Measurements from ENCODE around the gene FCHSD2. TPM values are rescaled to one million over a fixed set of nuclear protein-coding genes. Genes with fewer than 3 reads are reported as not detected.

Gene FCHSD2
- total RNA-seq, 1 experiment from 2014 or later: 9.8 TPM

GRCh38 chr11:73162196-73162740 is 20.1 kb upstream of the FCHSD2 start:
- no peaks in the 10 kb centered on the region for H3K36me3 ChIP-seq
- DNase-seq: no peak
- no peaks in the 10 kb centered on the region for H3K27me3 ChIP-seq
- 0 out of 2 replicates have a peak, but pooled peaks cover 3% of the 10 kb centered on the region for H3K9me3 ChIP-seq (replicated peaks)
- H3K4me1 ChIP-seq: peaks cover 16% of the 10 kb centered on the region
- no peak overlapping the region for H3K4me3 ChIP-seq
- no peak overlapping the region for H3K27ac ChIP-seq

- no peak overlapping the region for H3K4me3 ChIP-seq
- H3K9me3 ChIP-seq (replicated peaks): 0 out of 2 replicates have a peak, but pooled peaks cover 3% of the 10 kb centered on the region
- no peak overlapping the region for H3K27ac ChIP-seq
- DNase-seq: no peak
- peaks cover 22% of the 10 kb centered on the region for H3K4me1 ChIP-seq
- H3K27me3 ChIP-seq: no peaks in the 10 kb centered on the region
- H3K36me3 ChIP-seq: no peaks in the 10 kb centered on the region
Observed at GRCh38 chr11:73160005-73160760, 18.1 kb upstream of the FCHSD2 start.

DNA sequence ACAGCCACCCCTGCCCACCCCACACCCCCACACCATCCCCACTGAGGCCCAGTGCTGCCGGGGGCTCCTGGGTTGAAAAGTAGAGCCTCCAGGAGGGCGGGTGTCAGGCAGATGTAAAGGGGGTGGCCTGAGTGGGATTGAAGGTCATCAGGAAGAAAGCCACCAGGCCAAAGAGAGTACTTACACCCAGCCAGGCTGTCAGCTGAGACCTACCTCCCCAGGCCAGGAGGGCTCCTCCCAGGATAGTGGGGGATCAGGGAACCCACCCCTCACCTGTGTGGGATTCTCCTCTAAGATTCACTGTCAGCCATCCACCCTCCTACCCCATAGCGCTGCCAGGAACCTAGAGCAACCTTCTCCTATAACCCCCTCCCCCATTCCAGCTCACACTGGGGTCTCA is 17.2 kb upstream of the FCHSD2 start:
- H3K9me3 ChIP-seq (replicated peaks): 0 out of 2 replicates have a peak, but pooled peaks cover 3% of the 10 kb centered on the region
- peaks cover 22% of the 10 kb centered on the region for H3K4me1 ChIP-seq
- H3K4me3 ChIP-seq: no peak overlapping the region
- DNase-seq: no peak
- no peaks in the 10 kb centered on the region for H3K27me3 ChIP-seq
- H3K27ac ChIP-seq: no peak overlapping the region
- no peaks in the 10 kb centered on the region for H3K36me3 ChIP-seq

GRCh38 chr11:73158356-73159051 is 16.4 kb upstream of the FCHSD2 start:
- 0 out of 2 replicates have a peak, but pooled peaks cover 3% of the 10 kb centered on the region for H3K9me3 ChIP-seq (replicated peaks)
- no peaks in the 10 kb centered on the region for H3K36me3 ChIP-seq
- no peaks in the 10 kb centered on the region for H3K27me3 ChIP-seq
- H3K27ac ChIP-seq: no peak overlapping the region
- peak in 1 of 2 experiments; percentile 33 for DNase-seq
- peaks cover 22% of the 10 kb centered on the region for H3K4me1 ChIP-seq
- H3K4me3 ChIP-seq: no peak overlapping the region

- Histone ChIP-seq H3K27ac (no peak overlapping the region), H3K9me3 (replicated peaks) (0 out of 2 replicates have a peak, but pooled peaks cover 3% of the 10 kb centered on the region), H3K36me3 (no peaks in the 10 kb centered on the region), H3K27me3 (no peaks in the 10 kb centered on the region), H3K4me1 (peaks cover 34% of the 10 kb centered on the region), H3K4me3 (no peak overlapping the region)
- peak; percentile 49 for DNase-seq
Observed at GRCh38 chr11:73157101-73158010, 15.2 kb upstream of the FCHSD2 start.

- DNase-seq: no peak
- Histone ChIP-seq H3K27me3 (no peaks in the 10 kb centered on the region), H3K36me3 (no peaks in the 10 kb centered on the region), H3K27ac (no peak overlapping the region), H3K9me3 (replicated peaks) (0 out of 2 replicates have a peak, but pooled peaks cover 3% of the 10 kb centered on the region), H3K4me1 (peaks cover 40% of the 10 kb centered on the region), H3K4me3 (no peak overlapping the region)
Observed at GRCh38 chr11:73156686-73157085, 14.6 kb upstream of the FCHSD2 start.

DNA sequence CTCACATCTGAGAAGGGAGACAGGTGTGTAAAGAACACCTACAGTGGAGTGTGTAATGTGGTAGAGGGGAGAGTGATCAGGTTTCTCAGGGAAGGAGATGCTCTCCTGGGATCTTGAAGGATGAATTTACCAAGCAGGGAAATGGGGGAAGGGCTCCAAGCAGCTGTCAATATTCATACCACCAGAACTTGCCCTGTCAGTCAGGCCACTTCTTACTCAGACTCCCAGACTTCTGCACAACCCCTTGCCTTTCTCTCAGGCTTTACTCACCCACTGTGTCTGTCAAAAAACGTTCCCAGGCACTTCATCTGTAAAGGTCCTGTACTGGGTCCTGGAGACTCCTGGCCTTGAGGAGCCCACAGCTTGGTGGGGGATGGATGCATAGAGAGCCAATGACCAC is 14.0 kb upstream of the FCHSD2 start:
- DNase-seq: no peak
- Histone ChIP-seq H3K4me1 (peaks cover 46% of the 10 kb centered on the region), H3K4me3 (no peak overlapping the region), H3K27me3 (no peaks in the 10 kb centered on the region), H3K27ac (no peak overlapping the region), H3K9me3 (replicated peaks) (no peaks in the 10 kb centered on the region), H3K36me3 (no peaks in the 10 kb centered on the region)

DNA sequence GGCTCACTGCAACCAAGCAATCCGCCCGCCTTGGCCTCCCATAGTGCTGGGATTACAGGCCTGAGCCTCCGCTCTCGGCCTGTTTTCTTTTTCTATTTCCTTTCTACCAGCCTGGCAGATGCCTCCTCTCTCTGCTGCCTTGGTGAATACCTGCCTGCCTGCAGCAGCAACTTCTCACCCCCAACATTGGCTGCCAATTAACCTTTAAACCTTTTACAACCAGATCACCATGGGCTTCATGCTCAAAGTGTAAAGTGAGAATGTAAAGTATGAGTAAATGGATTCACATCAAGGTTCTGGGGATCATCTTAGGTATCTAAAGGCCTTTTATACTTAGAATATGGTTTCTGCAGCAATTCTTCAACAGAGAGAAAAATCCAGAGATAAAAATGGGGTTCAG is 13.0 kb upstream of the FCHSD2 start:
- DNase-seq: no peak
- H3K27ac ChIP-seq: no peak overlapping the region
- H3K36me3 ChIP-seq: no peaks in the 10 kb centered on the region
- no peak overlapping the region for H3K4me3 ChIP-seq
- peaks cover 50% of the 10 kb centered on the region for H3K4me1 ChIP-seq
- H3K27me3 ChIP-seq: no peaks in the 10 kb centered on the region
- H3K9me3 ChIP-seq (replicated peaks): no peaks in the 10 kb centered on the region

DNA sequence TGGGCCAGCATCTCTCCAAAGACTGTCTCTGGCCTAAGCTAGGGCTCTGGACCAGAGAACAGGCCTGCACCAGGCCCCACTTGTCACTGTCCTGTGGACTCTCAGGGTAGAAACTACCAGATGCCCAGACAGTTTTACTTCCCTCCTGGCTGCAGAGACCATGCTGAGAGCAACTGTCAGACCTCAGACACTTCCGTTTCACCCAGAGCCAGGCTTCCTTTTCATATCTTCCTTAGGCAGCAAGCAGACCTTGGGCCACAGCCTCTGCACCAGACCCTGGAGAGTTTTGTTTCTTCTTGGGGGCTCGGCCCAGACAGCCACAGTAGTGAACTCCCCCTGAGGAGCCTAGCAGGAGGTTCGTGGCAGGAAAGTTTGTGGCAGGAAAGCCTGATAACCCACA is 12.1 kb upstream of the FCHSD2 start:
- Histone ChIP-seq H3K4me1 (peaks cover 50% of the 10 kb centered on the region), H3K27me3 (no peaks in the 10 kb centered on the region), H3K36me3 (no peaks in the 10 kb centered on the region), H3K27ac (no peak overlapping the region), H3K9me3 (replicated peaks) (no peaks in the 10 kb centered on the region), H3K4me3 (no peak overlapping the region)
- DNase-seq: no peak

- no peak overlapping the region for H3K4me3 ChIP-seq
- H3K4me1 ChIP-seq: peaks cover 41% of the 10 kb centered on the region
- H3K27me3 ChIP-seq: no peaks in the 10 kb centered on the region
- no peaks in the 10 kb centered on the region for H3K9me3 ChIP-seq (replicated peaks)
- H3K36me3 ChIP-seq: no peaks in the 10 kb centered on the region
- peak in 1 of 2 experiments; percentile 48 for DNase-seq
- no peak overlapping the region for H3K27ac ChIP-seq
Observed at GRCh38 chr11:73152861-73153483, 10.9 kb upstream of the FCHSD2 start.

GRCh38 chr11:73152086-73152853 is 10.2 kb upstream of the FCHSD2 start:
- Histone ChIP-seq H3K27me3 (no peaks in the 10 kb centered on the region), H3K27ac (no peak overlapping the region)

DNA sequence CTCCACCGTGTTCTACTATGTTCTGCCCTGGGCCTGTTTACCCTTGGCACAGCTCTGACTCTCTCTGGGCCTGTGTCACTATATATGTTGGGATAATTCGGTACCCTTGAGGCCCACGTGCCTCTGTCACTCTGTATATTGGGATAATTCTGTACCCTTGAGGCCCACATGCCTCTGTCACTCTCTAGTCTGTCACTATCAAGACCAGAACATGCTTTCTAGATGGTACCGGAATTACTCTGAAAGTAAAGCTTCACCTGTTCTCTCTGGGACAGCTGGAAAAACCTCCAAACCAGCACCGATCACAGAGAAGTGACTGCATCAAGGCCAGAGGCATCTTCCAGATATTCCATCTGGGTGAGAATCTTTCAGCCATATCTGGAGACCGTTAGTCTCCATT is 9.3 kb upstream of the FCHSD2 start:
- H3K9me3 ChIP-seq (replicated peaks): no peaks in the 10 kb centered on the region
- H3K4me3 ChIP-seq: no peak overlapping the region
- no peaks in the 10 kb centered on the region for H3K27me3 ChIP-seq
- peak overlapping the region; percentile 19 for H3K27ac ChIP-seq
- H3K4me1 ChIP-seq: peaks cover 28% of the 10 kb centered on the region
- peak; percentile 45 to 76 for DNase-seq
- no peaks in the 10 kb centered on the region for H3K36me3 ChIP-seq

More at GRCh38 chr11:73152086-73152853, 10.2 kb upstream of the FCHSD2 start:
- Histone ChIP-seq H3K4me1 (peaks cover 34% of the 10 kb centered on the region), H3K36me3 (no peaks in the 10 kb centered on the region), H3K4me3 (no peak overlapping the region), H3K9me3 (replicated peaks) (no peaks in the 10 kb centered on the region)
- no peak for DNase-seq

GRCh38 chr11:73149105-73149504 is 7.0 kb upstream of the FCHSD2 start:
- Histone ChIP-seq H3K9me3 (replicated peaks) (no peaks in the 10 kb centered on the region), H3K36me3 (no peaks in the 10 kb centered on the region), H3K27ac (no peak overlapping the region), H3K27me3 (no peaks in the 10 kb centered on the region), H3K4me3 (no peak overlapping the region), H3K4me1 (peaks cover 30% of the 10 kb centered on the region)
- no peak for DNase-seq
